ENCODE measurements around the gene CDH13.

The CDH13 gene

DNA sequence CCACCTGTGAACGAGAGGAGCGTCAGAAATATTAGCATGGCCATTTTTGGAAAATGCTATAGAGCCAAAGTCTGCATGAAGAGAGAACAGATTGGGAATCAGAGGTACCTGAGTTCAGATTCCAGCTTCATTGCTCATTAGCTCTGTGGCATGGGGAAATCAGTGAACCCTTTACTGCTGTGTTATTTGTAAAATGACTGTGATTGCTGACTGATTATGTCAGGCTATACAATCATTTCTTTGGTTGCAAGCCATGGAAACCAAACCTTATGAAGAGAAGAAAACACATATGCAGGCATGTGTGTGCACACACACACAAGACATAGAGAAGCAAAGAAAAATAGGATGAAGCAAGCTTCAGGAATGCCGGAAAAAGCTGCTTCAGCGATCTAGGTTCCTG, 1079.6 kb downstream of the CDH13 start:
- no peak overlapping the region for H3K4me3 ChIP-seq (replicated peaks; ENCODE audit: low read depth, low read length)
- no peak for DNase-seq (ENCODE audit: low read depth)
- TF ChIP-seq CTCF (IDR thresholded peaks at IDR 0.05; ENCODE audit: low read length, missing control alignments), result no peak

- no peak for DNase-seq (ENCODE audit: low read depth)
- no peak overlapping the region for H3K4me3 ChIP-seq (replicated peaks; ENCODE audit: low read depth, low read length)
- TF ChIP-seq CTCF (IDR thresholded peaks at IDR 0.05; ENCODE audit: low read length, missing control alignments), result no peak
Observed at GRCh38 chr16:83711069-83711468, 1084.3 kb downstream of the CDH13 start.

GRCh38 chr16:83713597-83713996, 1086.8 kb downstream of the CDH13 start:
- H3K4me3 ChIP-seq (replicated peaks; ENCODE audit: low read depth, low read length), result no peak overlapping the region
- no peak for TF ChIP-seq CTCF (IDR thresholded peaks at IDR 0.05; ENCODE audit: low read length, missing control alignments)
- no peak for DNase-seq (ENCODE audit: low read depth)

DNA sequence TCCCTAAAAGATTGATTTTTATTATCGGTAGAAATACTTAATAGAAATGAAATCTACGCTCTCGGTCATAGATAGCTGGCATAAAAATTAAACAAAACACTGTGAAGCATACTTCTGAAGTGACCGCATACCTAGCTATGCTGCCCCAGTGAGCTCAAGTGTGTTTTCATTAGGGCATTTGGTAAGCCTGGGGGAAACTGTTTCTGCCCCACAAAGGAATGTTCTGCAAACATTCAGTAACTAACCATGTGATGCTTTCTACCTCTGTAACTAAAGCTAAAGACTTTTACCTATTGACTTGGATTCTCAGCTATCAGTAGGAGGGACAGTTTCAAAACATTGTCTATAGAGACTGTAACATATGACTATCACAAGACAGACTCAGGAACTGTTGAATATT, 1087.5 kb downstream of the CDH13 start:
- no peak for DNase-seq (ENCODE audit: low read depth)
- no peak overlapping the region for H3K4me3 ChIP-seq (replicated peaks; ENCODE audit: low read depth, low read length)
- TF ChIP-seq CTCF (IDR thresholded peaks at IDR 0.05; ENCODE audit: low read length, missing control alignments), result no peak

GRCh38 chr16:83715217-83715920, 1088.6 kb downstream of the CDH13 start:
- no peak for DNase-seq (ENCODE audit: low read depth)
- TF ChIP-seq CTCF (IDR thresholded peaks at IDR 0.05; ENCODE audit: low read length, missing control alignments), result no peak
- H3K4me3 ChIP-seq (replicated peaks; ENCODE audit: low read depth, low read length), result no peak overlapping the region

- no peak for TF ChIP-seq CTCF (IDR thresholded peaks at IDR 0.05; ENCODE audit: low read length, missing control alignments)
- H3K4me3 ChIP-seq (replicated peaks; ENCODE audit: low read depth, low read length), result no peak overlapping the region
- no peak for DNase-seq (ENCODE audit: low read depth)
Observed at GRCh38 chr16:83717308-83717707, 1090.5 kb downstream of the CDH13 start.

DNA sequence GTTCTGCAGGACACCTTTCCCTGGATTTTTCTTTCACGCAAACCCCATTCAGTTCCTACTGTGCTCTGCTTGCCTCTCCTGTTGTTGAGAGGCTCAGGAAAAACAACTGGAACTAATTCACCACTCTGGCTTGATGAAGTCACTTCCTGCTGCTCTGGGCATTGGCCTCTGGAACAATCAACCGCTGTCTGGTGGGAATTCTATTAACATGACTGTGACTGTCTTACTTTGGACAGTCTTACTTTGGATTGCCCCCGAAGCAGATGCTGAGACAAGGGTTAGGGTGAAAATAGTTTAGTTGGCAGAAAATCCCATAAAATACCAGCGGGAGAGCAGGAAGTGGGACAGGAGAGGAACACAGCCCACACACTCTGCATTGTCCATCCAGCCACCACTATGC, 1091.0 kb downstream of the CDH13 start:
- TF ChIP-seq CTCF (IDR thresholded peaks at IDR 0.05; ENCODE audit: low read length, missing control alignments), result no peak
- peak; percentile 58 for DNase-seq (ENCODE audit: low read depth)
- H3K4me3 ChIP-seq (replicated peaks; ENCODE audit: low read depth, low read length), result no peak overlapping the region

All from fibroblast of pulmonary artery (primary cell).